Stimulated activated memory B cell treated with anti-CD40 and anti-IgM and Interleukin-4, amounts not matched to agents 10 μg/mL and 1 μg/mL and 100 μg/mL, for 72 hours (primary cell): Measurements from ENCODE around the gene ZNF23.

Source experiments
- ATAC-seq: fragments of 150-1000 bp; cut with Tn5 transposase; 2 replicates; pipeline ENCODE4 v1.10.0; 2021
- H3K27ac Mint-ChIP-seq: one replicate; pipeline ENCODE4 v1.8.0; 2022; ENCODE audit warnings: mild to moderate bottlenecking, mixed read lengths
- H3K27me3 Mint-ChIP-seq: one replicate; pipeline ENCODE4 v1.8.0; 2022; ENCODE audit warnings: mixed read lengths
- H3K36me3 Mint-ChIP-seq: one replicate; pipeline ENCODE4 v1.8.0; 2022; ENCODE audit warnings: mixed read lengths
- H3K4me1 Mint-ChIP-seq: one replicate; pipeline ENCODE4 v1.8.0; 2022; ENCODE audit warnings: mixed read lengths
- H3K4me3 Mint-ChIP-seq: one replicate; pipeline ENCODE4 v1.8.0; 2022; ENCODE audit warnings: mild to moderate bottlenecking, moderate library complexity, mixed read lengths
- H3K9me3 Mint-ChIP-seq: one replicate; pipeline ENCODE4 v1.8.0; 2022; ENCODE audit warnings: mixed read lengths

The ZNF23 gene

GRCh38 chr16:71425746-71426068 is 36.3 kb downstream of the ZNF23 start:
- no peaks in the 10 kb centered on the region for H3K36me3 Mint-ChIP-seq
- ATAC-seq: no peak
- H3K27ac Mint-ChIP-seq: no peak overlapping the region
- H3K27me3 Mint-ChIP-seq: peaks cover 69% of the 10 kb centered on the region
- no peak overlapping the region for H3K4me3 Mint-ChIP-seq
- H3K9me3 Mint-ChIP-seq: no peaks in the 10 kb centered on the region
- H3K4me1 Mint-ChIP-seq: peaks cover 7% of the 10 kb centered on the region

- no peak for ATAC-seq
- H3K9me3 Mint-ChIP-seq: no peaks in the 10 kb centered on the region
- peaks cover 7% of the 10 kb centered on the region for H3K4me1 Mint-ChIP-seq
- H3K27me3 Mint-ChIP-seq: peaks cover 58% of the 10 kb centered on the region
- H3K36me3 Mint-ChIP-seq: no peaks in the 10 kb centered on the region
- H3K27ac Mint-ChIP-seq: no peak overlapping the region
- H3K4me3 Mint-ChIP-seq: no peak overlapping the region
Measured at GRCh38 chr16:71424626-71425025, 37.4 kb downstream of the ZNF23 start.

GRCh38 chr16:71423865-71424264 is 38.2 kb downstream of the ZNF23 start:
- Mint-ChIP-seq H3K4me3 (no peak overlapping the region), H3K9me3 (no peaks in the 10 kb centered on the region), H3K27me3 (peaks cover 53% of the 10 kb centered on the region), H3K36me3 (no peaks in the 10 kb centered on the region), H3K27ac (no peak overlapping the region), H3K4me1 (peaks cover 7% of the 10 kb centered on the region)
- no peak for ATAC-seq

- no peak overlapping the region for H3K27ac Mint-ChIP-seq
- peaks cover 7% of the 10 kb centered on the region for H3K4me1 Mint-ChIP-seq
- H3K4me3 Mint-ChIP-seq: no peak overlapping the region
- H3K9me3 Mint-ChIP-seq: no peaks in the 10 kb centered on the region
- H3K36me3 Mint-ChIP-seq: no peaks in the 10 kb centered on the region
- H3K27me3 Mint-ChIP-seq: peaks cover 45% of the 10 kb centered on the region
- no peak for ATAC-seq
Measured at GRCh38 chr16:71423016-71423415, 39.0 kb downstream of the ZNF23 start.

GRCh38 chr16:71421911-71422310 is 40.1 kb downstream of the ZNF23 start:
- peaks cover 7% of the 10 kb centered on the region for H3K4me1 Mint-ChIP-seq
- no peak overlapping the region for H3K27ac Mint-ChIP-seq
- no peak for ATAC-seq
- no peaks in the 10 kb centered on the region for H3K36me3 Mint-ChIP-seq
- H3K27me3 Mint-ChIP-seq: peaks cover 34% of the 10 kb centered on the region
- no peaks in the 10 kb centered on the region for H3K9me3 Mint-ChIP-seq
- no peak overlapping the region for H3K4me3 Mint-ChIP-seq

GRCh38 chr16:71414038-71414437 is 48.0 kb downstream of the ZNF23 start:
- ATAC-seq: no peak
- H3K4me3 Mint-ChIP-seq: no peak overlapping the region
- no peak overlapping the region for H3K27ac Mint-ChIP-seq
- H3K36me3 Mint-ChIP-seq: no peaks in the 10 kb centered on the region
- no peaks in the 10 kb centered on the region for H3K9me3 Mint-ChIP-seq
- H3K4me1 Mint-ChIP-seq: peaks cover 11% of the 10 kb centered on the region
- H3K27me3 Mint-ChIP-seq: peaks cover 57% of the 10 kb centered on the region

- no peak overlapping the region for H3K27ac Mint-ChIP-seq
- H3K36me3 Mint-ChIP-seq: no peaks in the 10 kb centered on the region
- no peaks in the 10 kb centered on the region for H3K9me3 Mint-ChIP-seq
- H3K4me3 Mint-ChIP-seq: no peak overlapping the region
- H3K4me1 Mint-ChIP-seq: peaks cover 11% of the 10 kb centered on the region
- H3K27me3 Mint-ChIP-seq: peaks cover 64% of the 10 kb centered on the region
- no peak for ATAC-seq
Measured at GRCh38 chr16:71413341-71413740, 48.7 kb downstream of the ZNF23 start.

GRCh38 chr16:71412270-71413160 is 49.5 kb downstream of the ZNF23 start:
- Mint-ChIP-seq H3K9me3 (no peaks in the 10 kb centered on the region), H3K36me3 (no peaks in the 10 kb centered on the region), H3K4me3 (no peak overlapping the region), H3K27me3 (peaks cover 68% of the 10 kb centered on the region), H3K4me1 (peaks cover 11% of the 10 kb centered on the region), H3K27ac (no peak overlapping the region)
- peak; percentile 61 for ATAC-seq

- H3K4me3 Mint-ChIP-seq: no peak overlapping the region
Measured at GRCh38 chr16:71410146-71410545, 51.9 kb downstream of the ZNF23 start.

GRCh38 chr16:71409011-71409775 is 52.9 kb downstream of the ZNF23 start:
- H3K27me3 Mint-ChIP-seq: peaks cover 64% of the 10 kb centered on the region
- H3K9me3 Mint-ChIP-seq: peaks cover 2% of the 10 kb centered on the region
- no peak overlapping the region for H3K4me3 Mint-ChIP-seq
- no peak overlapping the region for H3K27ac Mint-ChIP-seq
- ATAC-seq: no peak
- peaks cover 11% of the 10 kb centered on the region for H3K4me1 Mint-ChIP-seq
- no peaks in the 10 kb centered on the region for H3K36me3 Mint-ChIP-seq

More at GRCh38 chr16:71410146-71410545, 51.9 kb downstream of the ZNF23 start:
- Mint-ChIP-seq H3K9me3 (no peaks in the 10 kb centered on the region), H3K27me3 (peaks cover 65% of the 10 kb centered on the region), H3K36me3 (no peaks in the 10 kb centered on the region), H3K4me1 (peaks cover 11% of the 10 kb centered on the region), H3K27ac (no peak overlapping the region)
- ATAC-seq: no peak

- H3K4me1 Mint-ChIP-seq: peaks cover 11% of the 10 kb centered on the region
- no peak overlapping the region for H3K27ac Mint-ChIP-seq
- H3K4me3 Mint-ChIP-seq: no peak overlapping the region
- H3K9me3 Mint-ChIP-seq: peaks cover 4% of the 10 kb centered on the region
- H3K36me3 Mint-ChIP-seq: no peaks in the 10 kb centered on the region
- no peak for ATAC-seq
- H3K27me3 Mint-ChIP-seq: peaks cover 64% of the 10 kb centered on the region
Measured at GRCh38 chr16:71408536-71408935, 53.5 kb downstream of the ZNF23 start.

- H3K27me3 Mint-ChIP-seq: peaks cover 69% of the 10 kb centered on the region
- no peak overlapping the region for H3K4me3 Mint-ChIP-seq
- ATAC-seq: no peak
- H3K36me3 Mint-ChIP-seq: no peaks in the 10 kb centered on the region
- peaks cover 8% of the 10 kb centered on the region for H3K4me1 Mint-ChIP-seq
- no peak overlapping the region for H3K27ac Mint-ChIP-seq
- H3K9me3 Mint-ChIP-seq: peaks cover 4% of the 10 kb centered on the region
Measured at GRCh38 chr16:71407731-71408130, 54.3 kb downstream of the ZNF23 start.

GRCh38 chr16:71406724-71407123 is 55.3 kb downstream of the ZNF23 start:
- H3K9me3 Mint-ChIP-seq: peaks cover 4% of the 10 kb centered on the region
- peaks cover 69% of the 10 kb centered on the region for H3K27me3 Mint-ChIP-seq
- no peaks in the 10 kb centered on the region for H3K4me1 Mint-ChIP-seq
- no peak for ATAC-seq
- H3K4me3 Mint-ChIP-seq: no peak overlapping the region
- no peaks in the 10 kb centered on the region for H3K36me3 Mint-ChIP-seq
- no peak overlapping the region for H3K27ac Mint-ChIP-seq

- Mint-ChIP-seq H3K9me3 (peaks cover 4% of the 10 kb centered on the region), H3K36me3 (no peaks in the 10 kb centered on the region), H3K27me3 (peaks cover 68% of the 10 kb centered on the region), H3K4me3 (no peak overlapping the region), H3K4me1 (no peaks in the 10 kb centered on the region), H3K27ac (no peak overlapping the region)
- no peak for ATAC-seq
Measured at GRCh38 chr16:71406316-71406715, 55.7 kb downstream of the ZNF23 start.

- Mint-ChIP-seq H3K36me3 (no peaks in the 10 kb centered on the region), H3K27ac (no peak overlapping the region), H3K4me3 (no peak overlapping the region), H3K9me3 (peaks cover 4% of the 10 kb centered on the region), H3K27me3 (peaks cover 49% of the 10 kb centered on the region), H3K4me1 (no peaks in the 10 kb centered on the region)
- ATAC-seq: no peak
Measured at GRCh38 chr16:71404364-71404763, 57.7 kb downstream of the ZNF23 start.

GRCh38 chr16:71402674-71403073 is 59.4 kb downstream of the ZNF23 start:
- H3K27ac Mint-ChIP-seq: no peak overlapping the region
- ATAC-seq: no peak
- H3K4me1 Mint-ChIP-seq: no peaks in the 10 kb centered on the region
- H3K36me3 Mint-ChIP-seq: no peaks in the 10 kb centered on the region
- peaks cover 41% of the 10 kb centered on the region for H3K27me3 Mint-ChIP-seq
- no peak overlapping the region for H3K4me3 Mint-ChIP-seq
- peaks cover 4% of the 10 kb centered on the region for H3K9me3 Mint-ChIP-seq
